GM18519 (cell line): Measurements from ENCODE around the gene PTPN21.
"Not testable (repeated sequence)": the region's sequence is repeated elsewhere in the genome, so short reads cannot be mapped to it uniquely, and the experiment has no call there.

Experiments used
- ATAC-seq: cut with Tn5 transposase; IDR thresholded peaks from one replicate; pipeline ENCODE4 v1.9.1; 2021; ENCODE audit warnings: mild to moderate bottlenecking, moderate library complexity; ENCODE audit not compliant: unreplicated experiment, low FRiP score

Gene PTPN21

GRCh38 chr14:88553886-88554456 lies 836 bp downstream of the PTPN21 start:
- ATAC-seq = no peak

- no peak for ATAC-seq
These were observed 1.9 kb downstream of the PTPN21 start for GRCh38 chr14:88552876-88553275.

GRCh38 chr14:88551980-88552431 lies 2.8 kb downstream of the PTPN21 start:
- no peak for ATAC-seq

GRCh38 chr14:88551094-88551870 lies 3.5 kb downstream of the PTPN21 start:
- no peak for ATAC-seq

GRCh38 chr14:88550078-88550477 lies 4.7 kb downstream of the PTPN21 start:
- no peak for ATAC-seq

- ATAC-seq = no peak
These were observed 7.4 kb downstream of the PTPN21 start for GRCh38 chr14:88547386-88547780.

- no peak for ATAC-seq
These were observed 8.0 kb downstream of the PTPN21 start for GRCh38 chr14:88546621-88547385.

- no peak for ATAC-seq
These were observed 9.6 kb downstream of the PTPN21 start for GRCh38 chr14:88545256-88545655.

- no peak for ATAC-seq
These were observed 11.7 kb downstream of the PTPN21 start for GRCh38 chr14:88542857-88543795.

- no peak for ATAC-seq
These were observed 13.5 kb downstream of the PTPN21 start for GRCh38 chr14:88541324-88541723.

- no peak for ATAC-seq
These were observed 19.0 kb downstream of the PTPN21 start for GRCh38 chr14:88535813-88536212.

GRCh38 chr14:88535149-88535548 lies 19.7 kb downstream of the PTPN21 start:
- no peak for ATAC-seq

GRCh38 chr14:88533064-88533602 lies 21.7 kb downstream of the PTPN21 start:
- no peak for ATAC-seq

- not testable (repeated sequence) for ATAC-seq
These were observed 24.9 kb downstream of the PTPN21 start for GRCh38 chr14:88529889-88530288.

- ATAC-seq = no peak
These were observed 32.4 kb downstream of the PTPN21 start for GRCh38 chr14:88522393-88522792.

GRCh38 chr14:88521818-88522217 lies 33.0 kb downstream of the PTPN21 start:
- no peak for ATAC-seq

GRCh38 chr14:88519907-88520306 lies 34.9 kb downstream of the PTPN21 start:
- no peak for ATAC-seq

GRCh38 chr14:88518592-88519512 lies 36.0 kb downstream of the PTPN21 start:
- no peak for ATAC-seq

- no peak for ATAC-seq
These were observed 37.9 kb downstream of the PTPN21 start for GRCh38 chr14:88516861-88517357.
